HepG2 (cell line): Measurements from ENCODE around the gene PATL2. TPM values are rescaled to one million over a fixed set of nuclear protein-coding genes. Genes with fewer than 3 reads are reported as not detected.

Experiments
- KLF9 ChIP-seq: IDR thresholded peaks from 2 replicates; pipeline ENCODE4 v1.6.1; 2016; ENCODE audit warnings: low read depth
- RARG ChIP-seq: sonication (generic); formaldehyde crosslinking; IDR thresholded peaks from 2 replicates; pipeline ENCODE4 v1.4.0; 2020; ENCODE audit warnings: low read depth, mild to moderate bottlenecking, missing genetic modification reagents
- RCOR2 ChIP-seq: IDR thresholded peaks from 2 replicates; pipeline ENCODE4 v1.6.1; 2016; ENCODE audit warnings: missing biosample characterization, missing genetic modification reagents
- SNAPC2 ChIP-seq: sonication (generic); formaldehyde crosslinking; IDR thresholded peaks from 2 replicates; pipeline ENCODE4 v1.8.1; 2022; ENCODE audit warnings: mild to moderate bottlenecking, missing genetic modification reagents
- XBP1 ChIP-seq: sonication (generic); formaldehyde crosslinking; IDR thresholded peaks from 2 replicates; pipeline ENCODE4 v1.5.0; 2020; ENCODE audit warnings: missing genetic modification reagents
- ZNF335 ChIP-seq: sonication (generic); formaldehyde crosslinking; IDR thresholded peaks from 2 replicates; pipeline ENCODE4 v1.4.0; 2020; ENCODE audit warnings: missing genetic modification reagents
- ZNF607 ChIP-seq: sonication (generic); formaldehyde crosslinking; IDR thresholded peaks from 2 replicates; pipeline ENCODE4 v1.5.1; 2020; ENCODE audit warnings: missing genetic modification reagents, mild to moderate bottlenecking, borderline replicate concordance
- ZSCAN9 ChIP-seq: IDR thresholded peaks from 2 replicates; pipeline ENCODE4 v1.6.1; 2016; ENCODE audit warnings: borderline replicate concordance
- polyA plus RNA-seq, 8 experiments: library from polyadenylated mRNA; depleted of rRNA in 3 of 8; stranded (reverse) in 7 of 8; unstranded in 1 of 8; fragments of >200 nt; fragmentation: Illumina TruSeq in 4 of 8; extraction: Trizol in 4 of 8; gene quantifications; 2 replicates each; pipeline versions ENCODE4 v1.2.1 to v1.2.3, GENCODE V29; 2011 to 2016; ENCODE audit warnings: low read depth in 4 of 8, missing spikeins in 1 of 8, mixed read lengths in 1 of 8; ENCODE audit not compliant: insufficient read depth in 1 of 8
- total RNA-seq, 5 experiments: library from RNA; depleted of rRNA; stranded (reverse); fragments of >200 nt; fragmentation: Illumina TruSeq; extraction: Trizol; gene quantifications; 2 replicates each; pipeline ENCODE4 v1.2.3, GENCODE V29; 2016; ENCODE audit warnings: low read depth in 1 of 5
- TF ChIP-seq, protein P1 (sequence below): sonication (generic); formaldehyde crosslinking; IDR thresholded peaks from 2 replicates; pipeline ENCODE4 v1.8.0; 2022; ENCODE audit warnings: mild to moderate bottlenecking, missing genetic modification reagents, borderline replicate concordance
- TF ChIP-seq, protein P2 (sequence below): sonication (generic); formaldehyde crosslinking; IDR thresholded peaks from 2 replicates; pipeline ENCODE4 v1.4.0; 2020; ENCODE audit warnings: mild to moderate bottlenecking, low read depth, missing genetic modification reagents
- TF ChIP-seq, protein P3 (sequence below): sonication (generic); formaldehyde crosslinking; IDR thresholded peaks from 2 replicates; pipeline ENCODE4 v1.5.1; 2020; ENCODE audit warnings: missing genetic modification reagents, mild to moderate bottlenecking, borderline replicate concordance
- TF ChIP-seq, protein P4 (sequence below): sonication (generic); formaldehyde crosslinking; IDR thresholded peaks from 2 replicates; pipeline ENCODE4 v1.4.0; 2020; ENCODE audit warnings: missing genetic modification reagents, mild to moderate bottlenecking, borderline replicate concordance
- TF ChIP-seq, protein P5 (sequence below): IDR thresholded peaks from 2 replicates; pipeline ENCODE4 v1.6.1; 2016; ENCODE audit warnings: missing compliant biosample characterization, missing genetic modification reagents, borderline replicate concordance
- TF ChIP-seq, protein P6 (sequence below): sonication (generic); formaldehyde crosslinking; IDR thresholded peaks from 2 replicates; pipeline ENCODE4 v1.4.0; 2020; ENCODE audit warnings: missing genetic modification reagents
- TF ChIP-seq, protein P7 (sequence below): sonication (generic); formaldehyde crosslinking; IDR thresholded peaks from 2 replicates; pipeline ENCODE4 v1.8.1; 2023; ENCODE audit warnings: mild to moderate bottlenecking, inconsistent platforms, moderate library complexity, missing genetic modification reagents, borderline replicate concordance
- TF ChIP-seq, protein P8 (sequence below): sonication (generic); formaldehyde crosslinking; IDR thresholded peaks from 2 replicates; pipeline ENCODE4 v1.4.0; 2020; ENCODE audit warnings: mild to moderate bottlenecking, missing genetic modification reagents, borderline replicate concordance

PATL2 gene
- total and polyA plus RNA-seq, 2 of the 13 experiments (the other 11 are each of a cell fraction or from before 2014, with no cell fraction given): 0.15 to 0.53 TPM

DNA sequence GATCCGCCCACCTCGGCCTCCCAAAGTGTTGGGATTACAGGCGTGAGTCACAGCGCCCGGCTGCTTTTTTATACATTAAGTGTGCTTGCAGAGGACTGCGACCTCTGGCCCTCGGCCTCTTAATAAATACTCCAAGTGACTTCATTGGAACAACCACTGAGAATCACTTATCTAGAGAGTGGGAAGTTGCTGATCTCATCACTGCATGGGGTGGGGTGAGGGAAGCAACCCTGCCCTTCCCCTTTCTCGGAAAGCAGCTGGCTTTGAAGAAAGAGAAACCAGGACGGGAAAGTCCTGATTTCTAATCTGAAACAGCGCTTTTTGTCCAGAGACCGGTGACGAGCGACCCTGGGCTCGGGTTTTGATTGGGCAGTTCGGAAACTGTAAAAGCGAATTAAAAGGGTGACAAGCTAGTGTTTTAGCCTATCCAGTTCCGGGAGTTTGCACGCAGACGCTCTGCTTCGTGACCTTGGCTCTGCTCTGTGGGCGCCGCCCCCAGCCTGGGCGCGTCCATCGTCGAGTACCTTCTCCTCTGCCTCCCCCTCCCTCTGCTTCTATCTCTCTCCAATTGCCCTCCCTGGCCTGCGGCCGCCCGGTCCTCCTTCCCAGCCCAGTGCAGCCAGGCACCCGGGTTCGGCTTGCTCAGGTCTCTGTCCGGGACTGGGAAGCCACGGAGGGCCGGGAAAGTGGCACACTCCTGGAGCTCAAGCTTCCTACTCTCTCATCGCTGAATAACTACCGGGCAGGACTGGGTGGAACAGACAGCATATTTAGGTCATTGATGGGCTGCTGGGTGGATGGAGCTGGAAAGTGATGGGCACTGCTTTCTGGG, 17.7 kb upstream of the PATL2 start (continued):
- TF ChIP-seq, protein P1, sequence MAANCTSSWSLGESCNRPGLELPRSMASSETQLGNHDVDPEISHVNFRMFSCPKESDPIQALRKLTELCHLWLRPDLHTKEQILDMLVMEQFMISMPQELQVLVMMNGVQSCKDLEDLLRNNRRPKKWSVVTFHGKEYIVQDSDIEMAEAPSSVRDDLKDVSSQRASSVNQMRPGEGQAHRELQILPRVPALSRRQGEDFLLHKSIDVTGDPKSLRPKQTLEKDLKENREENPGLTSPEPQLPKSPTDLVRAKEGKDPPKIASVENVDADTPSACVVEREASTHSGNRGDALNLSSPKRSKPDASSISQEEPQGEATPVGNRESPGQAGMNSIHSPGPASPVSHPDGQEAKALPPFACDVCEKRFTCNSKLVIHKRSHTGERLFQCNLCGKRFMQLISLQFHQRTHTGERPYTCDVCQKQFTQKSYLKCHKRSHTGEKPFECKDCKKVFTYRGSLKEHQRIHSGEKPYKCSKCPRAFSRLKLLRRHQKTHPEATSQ (CRISPR knock-in tag): peak; percentile 76; the same call in 1 of the 2 replicates
- no peak for TF ChIP-seq SNAPC2
- TF ChIP-seq KLF9 (CRISPR knock-in tag): 0 out of 2 replicates have a peak, but pooled peaks have one; percentile 28
- TF ChIP-seq ZNF607 (CRISPR knock-in tag): no peak
- no peak for TF ChIP-seq XBP1
- 0 out of 2 replicates have a peak, but pooled peaks have one; percentile 26 for TF ChIP-seq RCOR2 (CRISPR knock-in tag)
- TF ChIP-seq, protein P2, sequence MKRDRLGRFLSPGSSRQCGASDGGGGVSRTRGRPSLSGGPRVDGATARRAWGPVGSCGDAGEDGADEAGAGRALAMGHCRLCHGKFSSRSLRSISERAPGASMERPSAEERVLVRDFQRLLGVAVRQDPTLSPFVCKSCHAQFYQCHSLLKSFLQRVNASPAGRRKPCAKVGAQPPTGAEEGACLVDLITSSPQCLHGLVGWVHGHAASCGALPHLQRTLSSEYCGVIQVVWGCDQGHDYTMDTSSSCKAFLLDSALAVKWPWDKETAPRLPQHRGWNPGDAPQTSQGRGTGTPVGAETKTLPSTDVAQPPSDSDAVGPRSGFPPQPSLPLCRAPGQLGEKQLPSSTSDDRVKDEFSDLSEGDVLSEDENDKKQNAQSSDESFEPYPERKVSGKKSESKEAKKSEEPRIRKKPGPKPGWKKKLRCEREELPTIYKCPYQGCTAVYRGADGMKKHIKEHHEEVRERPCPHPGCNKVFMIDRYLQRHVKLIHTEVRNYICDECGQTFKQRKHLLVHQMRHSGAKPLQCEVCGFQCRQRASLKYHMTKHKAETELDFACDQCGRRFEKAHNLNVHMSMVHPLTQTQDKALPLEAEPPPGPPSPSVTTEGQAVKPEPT (CRISPR knock-in tag): no peak
- TF ChIP-seq, protein P3, sequence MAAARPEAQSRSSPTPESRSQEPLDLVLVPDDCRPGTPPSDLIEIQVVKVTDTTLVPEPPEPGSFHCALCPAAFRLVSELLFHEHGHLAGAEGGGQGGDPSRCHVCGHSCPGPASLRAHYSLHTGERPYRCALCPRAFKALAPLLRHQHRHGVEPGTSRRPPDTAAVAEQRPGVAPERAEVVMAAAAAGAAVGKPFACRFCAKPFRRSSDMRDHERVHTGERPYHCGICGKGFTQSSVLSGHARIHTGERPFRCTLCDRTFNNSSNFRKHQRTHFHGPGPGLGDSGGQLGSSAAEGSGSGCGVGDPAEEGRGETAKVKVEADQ (CRISPR knock-in tag): no peak
- TF ChIP-seq RARG: no peak
- TF ChIP-seq ZNF335 (CRISPR knock-in tag): 0 out of 2 replicates have a peak, but pooled peaks have one; percentile 33
- TF ChIP-seq, protein P4, sequence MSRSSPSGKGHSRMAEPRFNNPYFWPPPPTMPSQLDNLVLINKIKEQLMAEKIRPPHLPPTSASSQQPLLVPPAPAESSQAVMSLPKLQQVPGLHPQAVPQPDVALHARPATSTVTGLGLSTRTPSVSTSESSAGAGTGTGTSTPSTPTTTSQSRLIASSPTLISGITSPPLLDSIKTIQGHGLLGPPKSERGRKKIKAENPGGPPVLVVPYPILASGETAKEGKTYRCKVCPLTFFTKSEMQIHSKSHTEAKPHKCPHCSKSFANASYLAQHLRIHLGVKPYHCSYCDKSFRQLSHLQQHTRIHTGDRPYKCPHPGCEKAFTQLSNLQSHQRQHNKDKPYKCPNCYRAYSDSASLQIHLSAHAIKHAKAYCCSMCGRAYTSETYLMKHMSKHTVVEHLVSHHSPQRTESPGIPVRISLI: peak; percentile 41; the same call in 1 of the 2 replicates
- TF ChIP-seq, protein P5, sequence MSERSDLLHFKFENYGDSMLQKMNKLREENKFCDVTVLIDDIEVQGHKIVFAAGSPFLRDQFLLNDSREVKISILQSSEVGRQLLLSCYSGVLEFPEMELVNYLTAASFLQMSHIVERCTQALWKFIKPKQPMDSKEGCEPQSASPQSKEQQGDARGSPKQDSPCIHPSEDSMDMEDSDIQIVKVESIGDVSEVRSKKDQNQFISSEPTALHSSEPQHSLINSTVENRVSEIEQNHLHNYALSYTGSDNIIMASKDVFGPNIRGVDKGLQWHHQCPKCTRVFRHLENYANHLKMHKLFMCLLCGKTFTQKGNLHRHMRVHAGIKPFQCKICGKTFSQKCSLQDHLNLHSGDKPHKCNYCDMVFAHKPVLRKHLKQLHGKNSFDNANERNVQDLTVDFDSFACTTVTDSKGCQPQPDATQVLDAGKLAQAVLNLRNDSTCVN: peak; percentile 15; the same call in 1 of the 2 replicates
- TF ChIP-seq ZSCAN9 (CRISPR knock-in tag): no peak
- TF ChIP-seq, protein P6, sequence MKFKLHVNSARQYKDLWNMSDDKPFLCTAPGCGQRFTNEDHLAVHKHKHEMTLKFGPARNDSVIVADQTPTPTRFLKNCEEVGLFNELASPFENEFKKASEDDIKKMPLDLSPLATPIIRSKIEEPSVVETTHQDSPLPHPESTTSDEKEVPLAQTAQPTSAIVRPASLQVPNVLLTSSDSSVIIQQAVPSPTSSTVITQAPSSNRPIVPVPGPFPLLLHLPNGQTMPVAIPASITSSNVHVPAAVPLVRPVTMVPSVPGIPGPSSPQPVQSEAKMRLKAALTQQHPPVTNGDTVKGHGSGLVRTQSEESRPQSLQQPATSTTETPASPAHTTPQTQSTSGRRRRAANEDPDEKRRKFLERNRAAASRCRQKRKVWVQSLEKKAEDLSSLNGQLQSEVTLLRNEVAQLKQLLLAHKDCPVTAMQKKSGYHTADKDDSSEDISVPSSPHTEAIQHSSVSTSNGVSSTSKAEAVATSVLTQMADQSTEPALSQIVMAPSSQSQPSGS (CRISPR knock-in tag): peak; percentile 31; the same call in 1 of the 2 replicates
- TF ChIP-seq, protein P7, sequence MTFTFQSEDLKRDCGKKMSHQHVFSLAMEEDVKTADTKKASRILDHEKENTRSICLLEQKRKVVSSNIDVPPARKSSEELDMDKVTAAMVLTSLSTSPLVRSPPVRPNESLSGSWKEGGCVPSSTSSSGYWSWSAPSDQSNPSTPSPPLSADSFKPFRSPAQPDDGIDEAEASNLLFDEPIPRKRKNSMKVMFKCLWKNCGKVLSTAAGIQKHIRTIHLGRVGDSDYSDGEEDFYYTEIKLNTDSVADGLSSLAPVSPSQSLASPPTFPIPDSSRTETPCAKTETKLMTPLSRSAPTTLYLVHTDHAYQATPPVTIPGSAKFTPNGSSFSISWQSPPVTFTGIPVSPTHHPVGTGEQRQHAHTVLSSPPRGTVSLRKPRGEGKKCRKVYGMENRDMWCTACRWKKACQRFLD (CRISPR knock-in tag): peak; percentile 62; the same call in 1 of the 2 replicates
- TF ChIP-seq, protein P8, sequence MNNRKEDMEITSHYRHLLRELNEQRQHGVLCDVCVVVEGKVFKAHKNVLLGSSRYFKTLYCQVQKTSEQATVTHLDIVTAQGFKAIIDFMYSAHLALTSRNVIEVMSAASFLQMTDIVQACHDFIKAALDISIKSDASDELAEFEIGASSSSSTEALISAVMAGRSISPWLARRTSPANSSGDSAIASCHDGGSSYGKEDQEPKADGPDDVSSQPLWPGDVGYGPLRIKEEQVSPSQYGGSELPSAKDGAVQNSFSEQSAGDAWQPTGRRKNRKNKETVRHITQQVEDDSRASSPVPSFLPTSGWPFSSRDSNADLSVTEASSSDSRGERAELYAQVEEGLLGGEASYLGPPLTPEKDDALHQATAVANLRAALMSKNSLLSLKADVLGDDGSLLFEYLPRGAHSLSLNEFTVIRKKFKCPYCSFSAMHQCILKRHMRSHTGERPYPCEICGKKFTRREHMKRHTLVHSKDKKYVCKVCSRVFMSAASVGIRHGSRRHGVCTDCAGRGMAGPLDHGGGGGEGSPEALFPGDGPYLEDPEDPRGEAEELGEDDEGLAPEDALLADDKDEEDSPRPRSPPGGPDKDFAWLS (CRISPR knock-in tag): no peak
